ENCODE measurements around the gene KLK10.

Gene KLK10

GRCh38 chr19:50963381-50963780, 56.1 kb downstream of the KLK10 start:
- no peak for DNase-seq
